Mesenchymal stem cell (in vitro differentiated cells and primary cell): Measurements from ENCODE around the gene RUFY3. TPM values are rescaled to one million over a fixed set of nuclear protein-coding genes. Genes with fewer than 3 reads are reported as not detected.

Experiments used
- DNase-seq: peaks from one replicate; pipeline ENCODE4 v3.0.0-alpha.2; 2013
- H2AFZ ChIP-seq: one replicate; pipeline ENCODE4 v1.6.1; 2013; ENCODE audit warnings: low read depth, mild to moderate bottlenecking, control low read depth, inconsistent platforms, low read length, moderate library complexity
- H2AK5ac ChIP-seq: 2 replicates; pipeline ENCODE4 v1.6.1; 2013; ENCODE audit warnings: low read length, moderate library complexity, mild to moderate bottlenecking, inconsistent platforms; ENCODE audit not compliant: severe bottlenecking
- H2BK120ac ChIP-seq: one replicate; pipeline ENCODE4 v1.6.1; 2013; ENCODE audit warnings: low read depth, mild to moderate bottlenecking, inconsistent platforms, low read length, moderate library complexity
- H2BK12ac ChIP-seq, 2 experiments: one replicate each; pipeline ENCODE4 v1.6.1; 2013; ENCODE audit warnings: inconsistent platforms in 2 of 2, low read length in 2 of 2, mild to moderate bottlenecking in 2 of 2, moderate library complexity in 2 of 2, control low read depth in 1 of 2
- H2BK15ac ChIP-seq: one replicate; pipeline ENCODE4 v1.6.1; 2013; ENCODE audit warnings: mild to moderate bottlenecking, low read depth, inconsistent platforms; ENCODE audit not compliant: poor library complexity, severe bottlenecking
- H2BK5ac ChIP-seq: 2 replicates; pipeline ENCODE4 v1.6.1; 2013; ENCODE audit warnings: low read depth, mild to moderate bottlenecking, low read length, control low read depth, inconsistent platforms; ENCODE audit not compliant: poor library complexity, severe bottlenecking
- H3K14ac ChIP-seq, 2 experiments: one replicate each; pipeline ENCODE4 v1.6.1; 2013; ENCODE audit warnings: inconsistent platforms in 2 of 2, low read length in 2 of 2, control low read depth in 1 of 2, mild to moderate bottlenecking in 1 of 2, moderate library complexity in 1 of 2
- H3K18ac ChIP-seq, 2 experiments: one replicate each; pipeline ENCODE4 v1.6.1; 2013; ENCODE audit warnings: inconsistent platforms in 2 of 2, low read length in 2 of 2, control low read depth in 1 of 2, low read depth in 1 of 2, mild to moderate bottlenecking in 1 of 2
- H3K23ac ChIP-seq, 2 experiments: one replicate each; pipeline ENCODE4 v1.6.1; 2013; ENCODE audit warnings: inconsistent platforms in 2 of 2, low read length in 2 of 2, mild to moderate bottlenecking in 2 of 2, moderate library complexity in 2 of 2, control low read depth in 1 of 2
- H3K27ac ChIP-seq: 2 replicates; pipeline ENCODE4 v1.5.1; 2013; ENCODE audit warnings: mild to moderate bottlenecking, moderate library complexity, low read length, control low read depth, inconsistent platforms; ENCODE audit not compliant: poor library complexity, severe bottlenecking
- H3K27me3 ChIP-seq, 2 experiments: 2 replicates each; pipeline versions ENCODE4 v1.6.1 to v1.7.0; 2013; ENCODE audit warnings: low read length in 2 of 2, mild to moderate bottlenecking in 2 of 2, moderate library complexity in 2 of 2, control low read depth in 1 of 2, inconsistent platforms in 1 of 2; ENCODE audit not compliant: control insufficient read depth in 1 of 2, insufficient read depth in 1 of 2
- H3K36me3 ChIP-seq, 2 experiments: 2 replicates each; pipeline versions ENCODE4 v1.6.1 to v1.7.0; 2013; ENCODE audit warnings: low read length in 2 of 2, control low read depth in 1 of 2, inconsistent platforms in 1 of 2, low read depth in 1 of 2, mild to moderate bottlenecking in 1 of 2; ENCODE audit not compliant: insufficient read depth in 2 of 2, control insufficient read depth in 1 of 2
- H3K4ac ChIP-seq, 2 experiments: one replicate each; pipeline ENCODE4 v1.6.1; 2013; ENCODE audit warnings: inconsistent platforms in 2 of 2, low read length in 2 of 2, mild to moderate bottlenecking in 2 of 2, moderate library complexity in 2 of 2, control low read depth in 1 of 2, low read depth in 1 of 2
- H3K4me1 ChIP-seq: 2 replicates; pipeline ENCODE4 v1.6.1; 2013; ENCODE audit warnings: low read depth, low read length, control low read depth; ENCODE audit not compliant: control insufficient read depth, insufficient read depth
- H3K4me2 ChIP-seq: 2 replicates; pipeline ENCODE4 v1.6.1; 2013; ENCODE audit warnings: low read length, mild to moderate bottlenecking, inconsistent platforms; ENCODE audit not compliant: poor library complexity, severe bottlenecking
- H3K4me3 ChIP-seq, 2 experiments: 2 replicates each; pipeline versions ENCODE4 v1.5.1 to v1.7.0; 2013; ENCODE audit warnings: low read length in 2 of 2, mild to moderate bottlenecking in 2 of 2, control low read depth in 1 of 2, low read depth in 1 of 2; ENCODE audit not compliant: insufficient read depth in 1 of 2
- H3K79me1 ChIP-seq: replicated peaks from 2 replicates; pipeline ENCODE4 v1.6.1; 2013; ENCODE audit warnings: mild to moderate bottlenecking, control low read depth, low read length, inconsistent platforms; ENCODE audit not compliant: poor library complexity, severe bottlenecking
- H3K9ac ChIP-seq: 2 replicates; pipeline ENCODE4 v1.7.0; 2013; ENCODE audit warnings: mild to moderate bottlenecking, low read length, moderate library complexity
- H3K9me3 ChIP-seq: 2 replicates; pipeline ENCODE4 v1.7.0; 2013; ENCODE audit warnings: mild to moderate bottlenecking, low read length; ENCODE audit not compliant: control insufficient read depth
- H4K8ac ChIP-seq: one replicate; pipeline ENCODE4 v1.6.1; 2013; ENCODE audit warnings: inconsistent platforms, mild to moderate bottlenecking, low read length, moderate library complexity
- H4K91ac ChIP-seq: one replicate; pipeline ENCODE4 v1.6.1; 2013; ENCODE audit warnings: mild to moderate bottlenecking, low read length, inconsistent platforms
- WGBS: methylation state at CpG from one replicate; pipeline ENCODE4 v1.1.7; 2013; ENCODE audit warnings: mixed read lengths; 5-methylcytosine and 5-hydroxymethylcytosine counted together
- small RNA-seq: library from polyadenylated mRNA; stranded (forward); fragments of <200 nt; extraction: miRNeasy Mini kit (QIAGEN cat#:217004); gene quantifications from one replicate; pipeline ENCODE3, GENCODE V24; 2013; ENCODE audit warnings: low read depth

The RUFY3 gene

GRCh38 chr4:70855464-70855863, 133.7 kb downstream of the RUFY3 start:
- H2AFZ ChIP-seq = no peak overlapping the region
- DNase-seq = no peak
- H3K9me3 ChIP-seq = no peaks in the 10 kb centered on the region
- H2BK12ac ChIP-seq = no peak overlapping the region
- H3K36me3 ChIP-seq = peaks cover 0 to 2% of the 10 kb centered on the region in 2 experiments
- 93% methylated on average over 1 of the region's 2 CpGs for WGBS
- no peak overlapping the region for H3K27ac ChIP-seq
- no peak overlapping the region for H3K14ac ChIP-seq
- no peak overlapping the region for H3K23ac ChIP-seq
- no peaks in the 10 kb centered on the region for H3K27me3 ChIP-seq
- no peak overlapping the region for H3K4me3 ChIP-seq
- H2BK5ac ChIP-seq = no peak overlapping the region
- H3K9ac ChIP-seq = no peak overlapping the region
- no peak overlapping the region for H3K4ac ChIP-seq
- no peak overlapping the region for H4K8ac ChIP-seq
- H4K91ac ChIP-seq = no peak overlapping the region
- no peak overlapping the region for H2BK15ac ChIP-seq
- H3K79me1 ChIP-seq = no peaks in the 10 kb centered on the region
- no peaks in the 10 kb centered on the region for H3K4me1 ChIP-seq
- no peak overlapping the region for H2AK5ac ChIP-seq
- H2BK120ac ChIP-seq = no peak overlapping the region
- H3K18ac ChIP-seq = no peak overlapping the region
- H3K4me2 ChIP-seq = no peak overlapping the region

Small RNAs within 50 kb of the gene (small RNA-seq; reads per million reads assigned to genes)
- not detected for gene RF00026
- not detected for gene RNU6-520P
- gene RNU6-784P = not detected
- not detected for gene RNU6-891P
